H1 (cell line): ENCODE results near the gene GNB1. TPM values are rescaled to one million over a fixed set of nuclear protein-coding genes. Genes with fewer than 3 reads are reported as not detected.

Experiments
- CTCF ChIA-PET: fragments of 300-600 bp; sonication (Branson Sonifier 250); formaldehyde crosslinking; loops from one replicate; lab custom pipeline; 2021; ENCODE audit not compliant: partially characterized antibody; lab: Charles Lee
- POLR2A ChIA-PET: fragments of 300-600 bp; sonication (Branson Sonifier 250); formaldehyde crosslinking; loops from one replicate; lab custom pipeline; 2021; ENCODE audit warnings: inconsistent platforms; ENCODE audit not compliant: partially characterized antibody; lab: Charles Lee
- DNase-seq, 2 experiments: peaks; one replicate each; pipeline versions ENCODE4 v3.0.0 to v3.0.0-alpha.2; 2010 to 2022; ENCODE audit warnings: low spot score in 2 of 2, low read depth in 1 of 2, mixed read lengths in 1 of 2
- FAIRE-seq: peaks from 2 replicates; lab custom pipeline; 2011; peaks lifted over from hg19 to GRCh38; lab: Jason Lieb, UNC
- H2AFZ ChIP-seq: 2 replicates; pipeline ENCODE4 v1.8.1; 2012; ENCODE audit warnings: low read length, inconsistent platforms
- H2AK5ac ChIP-seq: 2 replicates; pipeline ENCODE4 v1.6.1; 2013; ENCODE audit warnings: low read depth, low read length
- H2BK120ac ChIP-seq: replicated peaks from 2 replicates; pipeline ENCODE3; 2013; ENCODE audit warnings: low read depth, low read length, inconsistent platforms
- H2BK12ac ChIP-seq: 2 replicates; pipeline ENCODE4 v1.6.1; 2013; ENCODE audit warnings: low read depth, low read length
- H2BK15ac ChIP-seq: 2 replicates; pipeline ENCODE4 v1.6.1; 2013; ENCODE audit warnings: low read length
- H2BK20ac ChIP-seq: 2 replicates; pipeline ENCODE4 v1.6.1; 2013; ENCODE audit warnings: low read length
- H2BK5ac ChIP-seq: 2 replicates; pipeline ENCODE4 v1.6.1; 2013; ENCODE audit warnings: low read depth, low read length
- H3K14ac ChIP-seq: 2 replicates; pipeline ENCODE4 v1.6.1; 2013; ENCODE audit warnings: inconsistent platforms; ENCODE audit not compliant: insufficient read length
- H3K18ac ChIP-seq: 2 replicates; pipeline ENCODE4 v1.6.1; 2013; ENCODE audit warnings: low read length; ENCODE audit errors: extremely low read depth
- H3K23ac ChIP-seq: 2 replicates; pipeline ENCODE4 v1.6.1; 2013; ENCODE audit warnings: inconsistent platforms; ENCODE audit not compliant: insufficient read length
- H3K23me2 ChIP-seq: 2 replicates; pipeline ENCODE4 v1.6.1; 2013; ENCODE audit warnings: low read depth, low read length
- H3K27ac ChIP-seq: 2 replicates; pipeline ENCODE4 v1.6.1; 2011; ENCODE audit warnings: low read depth, low read length, inconsistent platforms
- H3K27me3 ChIP-seq, 4 experiments: replicated peaks in 1 of 4; 1 replicate in 1 of 4; 2 replicates in 3 of 4; pipeline versions ENCODE4 v1.6.1 to v1.8.1; 2011 to 2013; ENCODE audit warnings: low read length in 3 of 4, mild to moderate bottlenecking in 3 of 4, inconsistent platforms in 2 of 4, mixed read lengths in 2 of 4, moderate library complexity in 1 of 4; ENCODE audit not compliant: control insufficient read depth in 3 of 4, insufficient read depth in 3 of 4; ENCODE audit errors: extremely low read depth in 1 of 4
- H3K36me3 ChIP-seq, 4 experiments: 2 replicates each; pipeline versions ENCODE4 v1.6.1 to v1.8.1; 2011 to 2013; ENCODE audit warnings: mild to moderate bottlenecking in 4 of 4, low read length in 3 of 4, moderate library complexity in 2 of 4, control low read depth in 1 of 4, inconsistent platforms in 1 of 4; ENCODE audit not compliant: insufficient read depth in 4 of 4, control insufficient read depth in 2 of 4
- H3K4ac ChIP-seq: replicated peaks from 2 replicates; pipeline ENCODE3; 2013; ENCODE audit warnings: low read length, low read depth, mixed read lengths, inconsistent platforms; ENCODE audit not compliant: insufficient read length
- H3K4me1 ChIP-seq, 4 experiments: replicated peaks in 1 of 4; 1 replicate in 1 of 4; 2 replicates in 3 of 4; pipeline versions ENCODE4 v1.6.1 to v1.8.1; 2011 to 2013; ENCODE audit warnings: low read length in 3 of 4, inconsistent platforms in 2 of 4, mixed read lengths in 1 of 4; ENCODE audit not compliant: insufficient read depth in 4 of 4, control insufficient read depth in 3 of 4
- H3K4me2 ChIP-seq, 2 experiments: 2 replicates each; pipeline versions ENCODE4 v1.6.1 to v1.8.1; 2011 to 2013; ENCODE audit warnings: low read depth in 2 of 2, low read length in 2 of 2, control low read depth in 1 of 2, inconsistent platforms in 1 of 2, mild to moderate bottlenecking in 1 of 2; ENCODE audit not compliant: insufficient read depth in 1 of 2
- H3K4me3 ChIP-seq, 4 experiments: fragments of 200-600, 300-600 bp in 1 of 4; sonication (generic), shearing (Covaris generic), sonication (Bioruptor Twin) in 1 of 4; 2 replicates each; pipeline versions ENCODE4 v1.5.1 to v1.8.1; 2011 to 2016; ENCODE audit warnings: low read length in 4 of 4, low read depth in 3 of 4, control low read depth in 2 of 4, inconsistent platforms in 2 of 4, mild to moderate bottlenecking in 2 of 4, mixed read lengths in 1 of 4, moderate library complexity in 1 of 4; ENCODE audit not compliant: insufficient read depth in 2 of 4; ENCODE audit errors: extremely low read depth in 1 of 4
- H3K56ac ChIP-seq: replicated peaks from 2 replicates; pipeline ENCODE3; 2013; ENCODE audit warnings: low read depth, mild to moderate bottlenecking, mixed read lengths, low read length, inconsistent platforms; ENCODE audit not compliant: insufficient read length
- H3K79me1 ChIP-seq: 2 replicates; pipeline ENCODE4 v1.6.1; 2013; ENCODE audit warnings: low read depth, low read length, control low read depth
- H3K79me2 ChIP-seq, 2 experiments: 2 replicates each; pipeline versions ENCODE4 v1.6.1 to v1.8.1; 2012 to 2013; ENCODE audit warnings: low read length in 2 of 2, mild to moderate bottlenecking in 2 of 2, inconsistent platforms in 1 of 2; ENCODE audit not compliant: insufficient read depth in 2 of 2, control insufficient read depth in 1 of 2
- H3K9ac ChIP-seq, 4 experiments: replicated peaks in 1 of 4; 1 replicate in 1 of 4; 2 replicates in 3 of 4; pipeline versions ENCODE4 v1.6.1 to v1.8.1; 2011 to 2013; ENCODE audit warnings: low read depth in 3 of 4, low read length in 3 of 4, control low read depth in 2 of 4, mild to moderate bottlenecking in 2 of 4, moderate library complexity in 2 of 4, inconsistent platforms in 1 of 4; ENCODE audit errors: extremely low read depth in 1 of 4
- H3K9me3 ChIP-seq, 2 experiments: 2 replicates each; pipeline versions ENCODE4 v1.6.1 to v1.8.1; 2012 to 2013; ENCODE audit warnings: mild to moderate bottlenecking in 2 of 2, moderate library complexity in 2 of 2, control low read depth in 1 of 2, inconsistent platforms in 1 of 2, low read depth in 1 of 2, low read length in 1 of 2, mixed read lengths in 1 of 2; ENCODE audit not compliant: insufficient read depth in 2 of 2
- H4K20me1 ChIP-seq, 2 experiments: replicated peaks in 1 of 2; 2 replicates each; pipeline versions ENCODE3 to v1.8.1; 2011 to 2013; ENCODE audit warnings: inconsistent platforms in 2 of 2, low read length in 2 of 2, mild to moderate bottlenecking in 1 of 2; ENCODE audit not compliant: insufficient read depth in 2 of 2, control insufficient read depth in 1 of 2
- H4K5ac ChIP-seq: 2 replicates; pipeline ENCODE4 v1.6.1; 2013; ENCODE audit warnings: low read length, low read depth, mixed read lengths, inconsistent platforms; ENCODE audit not compliant: insufficient read length
- H4K8ac ChIP-seq: 2 replicates; pipeline ENCODE4 v1.8.0; 2013; ENCODE audit warnings: mild to moderate bottlenecking, moderate library complexity, low read length, inconsistent platforms; ENCODE audit not compliant: insufficient read depth; ENCODE audit errors: extremely low read depth
- H4K91ac ChIP-seq: replicated peaks from 2 replicates; pipeline ENCODE3; 2013; ENCODE audit warnings: low read length, mixed read lengths, inconsistent platforms; ENCODE audit not compliant: insufficient read length
- CEBPB ChIP-seq: IDR thresholded peaks from 2 replicates; pipeline ENCODE4 v1.6.1; 2012; ENCODE audit warnings: low read depth, low read length
- CREB1 ChIP-seq: IDR thresholded peaks from 2 replicates; pipeline ENCODE4 v1.6.1; 2012; ENCODE audit warnings: inconsistent platforms
- EZH2 ChIP-seq: fragments of 200-600 bp; sonication (generic); IDR thresholded peaks from 2 replicates; pipeline ENCODE4 v1.7.1; 2012; ENCODE audit warnings: low read depth, mild to moderate bottlenecking, moderate library complexity, low read length, inconsistent platforms; ENCODE audit not compliant: severe bottlenecking
- GABPA ChIP-seq: IDR thresholded peaks from 2 replicates; pipeline ENCODE4 v1.6.1; 2011; ENCODE audit warnings: mild to moderate bottlenecking, low read length, moderate library complexity, borderline replicate concordance; ENCODE audit not compliant: insufficient read depth
- KDM5A ChIP-seq: fragments of 200-600 bp; IDR thresholded peaks from 2 replicates; pipeline ENCODE4 v1.7.1; 2012; ENCODE audit warnings: mild to moderate bottlenecking, low read length, inconsistent platforms, mixed read lengths
- POLR2AphosphoS5 ChIP-seq: IDR thresholded peaks from 2 replicates; pipeline ENCODE4 v1.6.1; 2011; ENCODE audit warnings: low read depth, low read length
- RAD21 ChIP-seq, 2 experiments: IDR thresholded peaks in 1 of 2; conservative IDR thresholded peaks in 1 of 2; 2 replicates each; pipeline ENCODE4 v1.6.1; 2011; ENCODE audit warnings: low read depth in 2 of 2, low read length in 2 of 2, improper control_type of control experiment in 1 of 2, inconsistent platforms in 1 of 2, mild to moderate bottlenecking in 1 of 2, moderate library complexity in 1 of 2
- SP1 ChIP-seq: IDR thresholded peaks from 2 replicates; pipeline ENCODE4 v1.6.1; 2011; ENCODE audit warnings: low read depth, low read length
- TAF7 ChIP-seq: optimal IDR thresholded peaks from 2 replicates; pipeline ENCODE3; 2011; ENCODE audit warnings: low read depth, mild to moderate bottlenecking, inconsistent platforms, low read length, moderate library complexity, borderline replicate concordance
- WGBS, 2 experiments: shearing (Covaris generic) in 1 of 2; methylation state at CpG; one replicate each; pipeline versions ENCODE4 v1.1.6 to v1.1.7; 2013 to 2015; ENCODE audit warnings: low lambda C conversion rate in 2 of 2, mixed read lengths in 2 of 2, inconsistent platforms in 1 of 2, low coverage in 1 of 2, missing lambda C conversion rate in 1 of 2; ENCODE audit not compliant: insufficient replicate concordance in 2 of 2, insufficient coverage in 1 of 2, insufficient read length in 1 of 2; ENCODE audit errors: extremely low coverage in 1 of 2, missing lambda C conversion rate in 1 of 2; 5-methylcytosine and 5-hydroxymethylcytosine counted together
- polyA plus RNA-seq, 7 experiments: library from polyadenylated mRNA; depleted of rRNA in 3 of 7; stranded (reverse) in 5 of 7; unstranded in 2 of 7; fragments of >200 nt in 5 of 7; fragments of 200-250 nt in 2 of 7; gene quantifications; 1 replicate in 5 of 7; 2 replicates in 1 of 7; 4 replicates in 1 of 7; pipeline versions ENCODE4 v1.2.1 to v1.2.3, GENCODE V29; 2011 to 2013; ENCODE audit warnings: missing spikeins in 2 of 7, mixed read lengths in 2 of 7
- total RNA-seq: library from RNA; stranded (reverse); fragmentation: NEBNext Ultra II Directional; extraction: Animal tissue kit (Norgen Biotek cat#: 25700); gene quantifications from 2 replicates; pipeline ENCODE4 v1.2.1, GENCODE V29; 2021

GNB1 gene
- total and polyA plus RNA-seq, 2 of the 8 experiments (the other 6 are each of a cell fraction or from before 2014, with no cell fraction given): 343 to 382 TPM

DNA sequence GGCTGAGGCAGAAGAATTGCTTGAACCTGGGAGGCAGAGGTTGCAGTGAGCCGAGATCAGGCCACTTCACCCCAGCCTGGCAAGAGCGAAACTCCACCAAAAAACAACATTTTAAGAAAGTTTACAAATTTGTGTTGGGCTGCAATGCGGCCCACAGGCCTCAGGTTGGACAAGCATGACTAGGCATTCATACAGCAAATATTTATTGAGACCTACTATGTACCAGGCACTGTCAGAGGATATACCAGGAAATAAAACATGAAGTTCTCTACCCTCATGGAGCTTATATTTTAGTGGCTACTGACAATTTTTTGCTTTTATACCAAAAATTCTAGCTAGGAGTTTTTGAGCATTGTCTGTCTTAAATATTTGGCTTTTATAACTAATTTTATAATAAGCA, 23.7 kb downstream of the GNB1 start:
- H2BK15ac ChIP-seq: no peak overlapping the region
- H4K20me1 ChIP-seq: peaks cover 20 to 33% of the 10 kb centered on the region in 2 experiments
- POLR2A ChIA-PET: interaction anchor here (1.6 kb wide), 1 partner anchor 19 kb away, joined by 3 read pairs; no protein-coding TSS in a partner anchor
- no peak for FAIRE-seq
- no peak overlapping the region for H2BK120ac ChIP-seq
- H3K4ac ChIP-seq: no peak overlapping the region
- H3K4me1 ChIP-seq: peaks cover 0 to 3% (median 1%) of the 10 kb centered on the region in 4 experiments; a peak in 2 of 7 replicates
- H4K91ac ChIP-seq: no peak overlapping the region
- no peak overlapping the region for H3K4me3 ChIP-seq
- H4K8ac ChIP-seq: no peak overlapping the region
- H2BK20ac ChIP-seq: no peak overlapping the region
- no peak for DNase-seq
- H2BK12ac ChIP-seq: no peak overlapping the region
- H3K9me3 ChIP-seq: no peaks in the 10 kb centered on the region
- H3K79me1 ChIP-seq: peaks cover 8% of the 10 kb centered on the region
- H3K79me2 ChIP-seq: peaks cover 59 to 97% of the 10 kb centered on the region in 2 experiments
- H2AK5ac ChIP-seq: no peak overlapping the region
- no peak overlapping the region for H3K14ac ChIP-seq
- H3K56ac ChIP-seq: no peak overlapping the region
- TF ChIP-seq EZH2 (no peak), CEBPB (no peak), TAF7 (no peak), KDM5A (no peak), SP1 (no peak), RAD21 (IDR thresholded peaks at IDR 0.05 in 1 of 2, conservative IDR thresholded peaks at IDR 0.05 in 1 of 2; ENCODE audit: low read depth in 2 of 2, low read length in 2 of 2) (no peak), CREB1 (no peak), GABPA (no peak), POLR2AphosphoS5 (no peak)
- H3K4me2 ChIP-seq: no peak overlapping the region
- H3K23me2 ChIP-seq: no peaks in the 10 kb centered on the region
- H3K27me3 ChIP-seq: no peaks in the 10 kb centered on the region
- no peak overlapping the region for H4K5ac ChIP-seq
- no peaks in the 10 kb centered on the region for H3K36me3 ChIP-seq
- CTCF ChIA-PET: interaction anchor here (0.6 to 1.7 kb wide), 4 partner anchors 8 to 153 kb away, joined by 3 read pairs; no protein-coding TSS in a partner anchor
- no peak overlapping the region for H3K27ac ChIP-seq
- no peak overlapping the region for H2BK5ac ChIP-seq
- H2AFZ ChIP-seq: no peak overlapping the region
- H3K18ac ChIP-seq: no peak overlapping the region
- no peak overlapping the region for H3K9ac ChIP-seq
- WGBS, 2 experiments: 96% methylated on average over 3 of the region's 3 CpGs; no CpG with 5 or more reads in 1 of the 2 experiments
- H3K23ac ChIP-seq: no peak overlapping the region
